ENCODE measurements around the gene CFAP65.

The CFAP65 gene

GRCh38 chr2:219086196-219086595 is 44.9 kb upstream of the CFAP65 start:
- no peak overlapping the region for H3K4me3 ChIP-seq (ENCODE audit: control insufficient read depth, low read depth, low read length)
- no peak for TF ChIP-seq CTCF (conservative IDR thresholded peaks at IDR 0.05; ENCODE audit: control insufficient read depth, insufficient read depth, low read depth, low read length)
- no peak for DNase-seq (ENCODE audit: low read depth)

- no peak for TF ChIP-seq CTCF (conservative IDR thresholded peaks at IDR 0.05; ENCODE audit: control insufficient read depth, insufficient read depth, low read depth, low read length)
- DNase-seq (ENCODE audit: low read depth) = no peak
- no peak overlapping the region for H3K4me3 ChIP-seq (ENCODE audit: control insufficient read depth, low read depth, low read length)
Measured at GRCh38 chr2:219084791-219085190, 43.5 kb upstream of the CFAP65 start.

GRCh38 chr2:219082332-219082958 is 41.1 kb upstream of the CFAP65 start:
- no peak overlapping the region for H3K4me3 ChIP-seq (ENCODE audit: control insufficient read depth, low read depth, low read length)
- no peak for DNase-seq (ENCODE audit: low read depth)
- TF ChIP-seq CTCF (conservative IDR thresholded peaks at IDR 0.05; ENCODE audit: control insufficient read depth, insufficient read depth, low read depth, low read length) = no peak

GRCh38 chr2:219081701-219082331 is 40.5 kb upstream of the CFAP65 start:
- no peak overlapping the region for H3K4me3 ChIP-seq (ENCODE audit: control insufficient read depth, low read depth, low read length)
- DNase-seq (ENCODE audit: low read depth) = no peak
- no peak for TF ChIP-seq CTCF (conservative IDR thresholded peaks at IDR 0.05; ENCODE audit: control insufficient read depth, insufficient read depth, low read depth, low read length)

GRCh38 chr2:219081096-219081495 is 39.8 kb upstream of the CFAP65 start:
- H3K4me3 ChIP-seq (ENCODE audit: control insufficient read depth, low read depth, low read length) = no peak overlapping the region
- DNase-seq (ENCODE audit: low read depth) = no peak
- no peak for TF ChIP-seq CTCF (conservative IDR thresholded peaks at IDR 0.05; ENCODE audit: control insufficient read depth, insufficient read depth, low read depth, low read length)

GRCh38 chr2:219079417-219079816 is 38.1 kb upstream of the CFAP65 start:
- H3K4me3 ChIP-seq (ENCODE audit: control insufficient read depth, low read depth, low read length) = no peak overlapping the region
- TF ChIP-seq CTCF (conservative IDR thresholded peaks at IDR 0.05; ENCODE audit: control insufficient read depth, insufficient read depth, low read depth, low read length) = no peak
- DNase-seq (ENCODE audit: low read depth) = peak; percentile 49
